Neutrophil (primary cell): ENCODE results near the gene MKRN2OS.

Source experiments
- H3K27ac ChIP-seq: fragments of 200-600 bp; sonication (generic); 2 replicates; pipeline ENCODE4 v1.5.1; 2016; ENCODE audit warnings: mild to moderate bottlenecking, moderate library complexity
- H3K27me3 ChIP-seq: fragments of 200-600 bp; sonication (generic); 2 replicates; pipeline ENCODE4 v1.6.0; 2016; ENCODE audit warnings: mild to moderate bottlenecking
- H3K36me3 ChIP-seq: fragments of 200-600 bp; sonication (generic); 2 replicates; pipeline ENCODE4 v1.5.1; 2017
- H3K4me1 ChIP-seq, 2 experiments: fragments of 200-600 bp in 1 of 2; sonication (generic) in 1 of 2; 1 replicate in 1 of 2; 2 replicates in 1 of 2; pipeline versions ENCODE4 v1.5.1 to v1.6.1; 2013 to 2016; ENCODE audit warnings: low read depth in 1 of 2, low read length in 1 of 2, mild to moderate bottlenecking in 1 of 2, moderate library complexity in 1 of 2; ENCODE audit not compliant: control insufficient read depth in 1 of 2, insufficient read depth in 1 of 2
- H3K4me3 ChIP-seq, 2 experiments: fragments of 200-600 bp in 1 of 2; sonication (generic) in 1 of 2; 1 replicate in 1 of 2; 2 replicates in 1 of 2; pipeline ENCODE4 v1.5.1; 2013 to 2016; ENCODE audit warnings: low read depth in 1 of 2, low read length in 1 of 2, mild to moderate bottlenecking in 1 of 2, moderate library complexity in 1 of 2
- H3K9me3 ChIP-seq: fragments of 200-600 bp; sonication (generic); 2 replicates; pipeline ENCODE4 v1.5.1; 2016
- TF ChIP-seq, protein P1 (sequence below): fragments of 200-600 bp; sonication (generic); IDR thresholded peaks from 2 replicates; pipeline ENCODE4 v1.5.1; 2016; ENCODE audit warnings: antibody characterized with exemption

The MKRN2OS gene

GRCh38 chr3:12574661-12575060 is 29.4 kb upstream of the MKRN2OS start:
- Histone ChIP-seq H3K4me3 (no peak overlapping the region), H3K36me3 (peaks cover 94% of the 10 kb centered on the region)
- TF ChIP-seq, protein P1, sequence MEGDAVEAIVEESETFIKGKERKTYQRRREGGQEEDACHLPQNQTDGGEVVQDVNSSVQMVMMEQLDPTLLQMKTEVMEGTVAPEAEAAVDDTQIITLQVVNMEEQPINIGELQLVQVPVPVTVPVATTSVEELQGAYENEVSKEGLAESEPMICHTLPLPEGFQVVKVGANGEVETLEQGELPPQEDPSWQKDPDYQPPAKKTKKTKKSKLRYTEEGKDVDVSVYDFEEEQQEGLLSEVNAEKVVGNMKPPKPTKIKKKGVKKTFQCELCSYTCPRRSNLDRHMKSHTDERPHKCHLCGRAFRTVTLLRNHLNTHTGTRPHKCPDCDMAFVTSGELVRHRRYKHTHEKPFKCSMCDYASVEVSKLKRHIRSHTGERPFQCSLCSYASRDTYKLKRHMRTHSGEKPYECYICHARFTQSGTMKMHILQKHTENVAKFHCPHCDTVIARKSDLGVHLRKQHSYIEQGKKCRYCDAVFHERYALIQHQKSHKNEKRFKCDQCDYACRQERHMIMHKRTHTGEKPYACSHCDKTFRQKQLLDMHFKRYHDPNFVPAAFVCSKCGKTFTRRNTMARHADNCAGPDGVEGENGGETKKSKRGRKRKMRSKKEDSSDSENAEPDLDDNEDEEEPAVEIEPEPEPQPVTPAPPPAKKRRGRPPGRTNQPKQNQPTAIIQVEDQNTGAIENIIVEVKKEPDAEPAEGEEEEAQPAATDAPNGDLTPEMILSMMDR, result no peak

DNA sequence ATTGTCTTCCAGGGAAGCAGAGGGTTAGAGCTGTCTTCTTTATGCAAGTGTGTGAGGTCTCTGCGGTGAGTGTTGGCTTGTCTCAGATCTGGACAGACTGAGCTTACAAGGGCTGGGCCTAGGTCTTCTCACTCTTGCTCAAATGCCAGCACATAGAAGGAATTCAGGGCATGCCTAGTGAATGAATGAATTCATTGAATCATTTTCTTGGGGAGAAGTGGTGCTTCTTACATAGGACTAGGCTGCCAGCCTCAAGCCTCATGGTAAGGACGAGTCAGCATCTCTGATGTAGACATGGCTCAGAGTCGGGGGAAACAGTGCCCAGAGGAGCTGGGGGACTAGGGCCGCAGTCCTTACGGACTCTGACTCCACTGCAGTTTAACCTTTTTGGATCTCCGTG is 28.8 kb upstream of the MKRN2OS start:
- Histone ChIP-seq H3K4me1 (no peaks in the 10 kb centered on the region), H3K4me3 (no peak overlapping the region), H3K9me3 (no peaks in the 10 kb centered on the region), H3K36me3 (peaks cover 94% of the 10 kb centered on the region), H3K27me3 (no peaks in the 10 kb centered on the region), H3K27ac (no peak overlapping the region)
- TF ChIP-seq, protein P1, result no peak

More at GRCh38 chr3:12574661-12575060, 29.4 kb upstream of the MKRN2OS start:
- Histone ChIP-seq H3K9me3 (no peaks in the 10 kb centered on the region), H3K27ac (no peak overlapping the region), H3K27me3 (no peaks in the 10 kb centered on the region), H3K4me1 (no peaks in the 10 kb centered on the region)

DNA sequence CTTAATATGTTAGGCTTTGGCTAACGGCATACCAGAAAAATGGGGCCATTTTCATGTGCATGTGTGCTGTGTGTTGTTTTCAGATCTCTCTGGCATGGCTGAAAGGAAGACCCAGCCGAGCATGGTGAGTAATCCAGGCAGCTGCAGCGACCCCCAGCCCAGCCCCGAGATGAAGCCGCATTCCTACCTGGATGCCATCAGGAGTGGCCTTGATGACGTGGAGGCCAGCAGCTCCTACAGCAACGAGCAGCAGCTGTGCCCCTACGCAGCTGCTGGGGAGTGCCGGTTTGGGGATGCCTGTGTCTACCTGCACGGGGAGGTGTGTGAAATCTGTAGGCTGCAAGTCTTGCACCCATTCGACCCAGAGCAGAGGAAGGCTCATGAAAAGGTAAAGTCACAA is 26.7 kb upstream of the MKRN2OS start:
- no peaks in the 10 kb centered on the region for H3K9me3 ChIP-seq
- no peaks in the 10 kb centered on the region for H3K4me1 ChIP-seq
- TF ChIP-seq, protein P1, result no peak
- H3K4me3 ChIP-seq, result no peak overlapping the region
- H3K36me3 ChIP-seq, result peaks cover 83% of the 10 kb centered on the region
- no peak overlapping the region for H3K27ac ChIP-seq
- H3K27me3 ChIP-seq, result no peaks in the 10 kb centered on the region

DNA sequence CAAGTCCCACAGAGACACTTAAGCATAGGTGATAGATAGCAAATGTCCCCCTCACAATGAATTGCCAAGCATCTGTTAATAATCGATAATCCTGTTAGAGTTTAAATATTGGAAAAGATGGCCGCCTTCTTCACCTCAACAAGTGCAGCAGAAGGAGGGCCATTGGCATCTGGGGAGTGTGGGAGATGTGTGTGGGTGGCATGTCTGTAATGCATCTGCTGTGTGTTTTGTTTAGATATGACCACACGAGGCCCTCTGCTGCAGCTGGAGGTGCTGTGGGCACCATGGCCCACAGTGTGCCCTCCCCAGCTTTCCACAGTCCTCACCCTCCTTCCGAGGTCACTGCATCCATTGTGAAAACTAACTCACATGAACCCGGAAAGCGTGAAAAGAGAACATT is 24.5 kb upstream of the MKRN2OS start:
- H3K27ac ChIP-seq, result no peak overlapping the region
- H3K36me3 ChIP-seq, result peaks cover 62% of the 10 kb centered on the region

DNA sequence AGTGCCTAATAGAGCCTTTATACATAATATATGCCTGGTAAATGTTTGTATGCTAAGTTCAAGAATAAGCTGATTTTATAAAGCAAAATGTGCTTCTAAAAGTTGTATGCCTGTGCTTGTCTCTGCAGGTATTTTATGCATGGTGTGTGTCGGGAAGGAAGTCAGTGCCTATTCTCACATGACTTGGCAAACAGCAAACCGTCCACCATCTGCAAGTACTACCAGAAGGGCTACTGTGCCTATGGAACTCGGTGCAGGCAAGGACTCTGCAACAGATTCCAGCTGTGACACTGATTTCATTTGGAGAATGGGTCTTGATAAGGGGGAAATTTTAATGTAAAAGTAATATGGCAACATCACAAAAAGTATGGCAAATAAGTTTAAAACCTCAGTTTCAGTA is 23.4 kb upstream of the MKRN2OS start:
- H3K36me3 ChIP-seq, result peaks cover 51% of the 10 kb centered on the region
- H3K4me1 ChIP-seq, result peaks cover 0 to 3% of the 10 kb centered on the region in 2 experiments
- H3K4me3 ChIP-seq, result no peak overlapping the region
- no peaks in the 10 kb centered on the region for H3K27me3 ChIP-seq
- H3K9me3 ChIP-seq, result no peaks in the 10 kb centered on the region
- TF ChIP-seq, protein P1, result no peak
- no peak overlapping the region for H3K27ac ChIP-seq

More for the DNA sequence above, 24.5 kb upstream of the MKRN2OS start:
- Histone ChIP-seq H3K4me1 (no peaks in the 10 kb centered on the region), H3K27me3 (no peaks in the 10 kb centered on the region), H3K4me3 (no peak overlapping the region), H3K9me3 (no peaks in the 10 kb centered on the region)
- TF ChIP-seq, protein P1, result no peak

GRCh38 chr3:12566976-12567375 is 21.7 kb upstream of the MKRN2OS start:
- Histone ChIP-seq H3K4me1 (peaks cover 0 to 3% of the 10 kb centered on the region in 2 experiments), H3K36me3 (peaks cover 33% of the 10 kb centered on the region), H3K4me3 (no peak overlapping the region), H3K27ac (no peak overlapping the region), H3K27me3 (no peaks in the 10 kb centered on the region), H3K9me3 (no peaks in the 10 kb centered on the region)
- TF ChIP-seq, protein P1, result no peak
